ENCODE results near the gene DCTN5.
"Not testable (repeated sequence)": the region's sequence is repeated elsewhere in the genome, so short reads cannot be mapped to it uniquely, and the experiment has no call there.

- TF ChIP-seq EZH2 (IDR thresholded peaks at IDR 0.05; ENCODE audit: borderline replicate concordance, low read depth, low read length, severe bottlenecking); CTCF (IDR thresholded peaks at IDR 0.05; ENCODE audit: extremely low read depth in 1 of 2, insufficient read depth in 1 of 2, low read depth in 1 of 2, low read length in 2 of 2): not testable (repeated sequence)
Observed at GRCh38 chr16:23631874-23632273, 9.4 kb upstream of the DCTN5 start.
